ENCODE measurements around the gene HMGCS2. TPM values are rescaled to one million over a fixed set of nuclear protein-coding genes. Genes with fewer than 3 reads are reported as not detected.
A peak's percentile ranks its signal among the peaks of the same experiment; 100 is the strongest.

HMGCS2 gene
- total RNA-seq, 1 donor from 2014 or later = 0.32 TPM

GRCh38 chr1:119752592-119752991 is 16.1 kb downstream of the HMGCS2 start:
- Histone ChIP-seq H3K36me3 (no peaks in the 10 kb centered on the region), H3K27ac (no peak overlapping the region), H3K9me3 (no peaks in the 10 kb centered on the region), H3K4me3 (no peak overlapping the region), H3K4me1 (no peaks in the 10 kb centered on the region), H3K27me3 (ENCODE audit: low read depth) (no peaks in the 10 kb centered on the region)
- DNase-seq = no peak
- intact Hi-C loops (cut with DNase I) = no loop called here
- ATAC-seq = no peak
- no peak for TF ChIP-seq CTCF (IDR thresholded peaks at IDR 0.05)

GRCh38 chr1:119748040-119748439 is 20.7 kb downstream of the HMGCS2 start:
- DNase-seq = peak; percentile 65
- Histone ChIP-seq H3K4me1 (no peaks in the 10 kb centered on the region), H3K27ac (no peak overlapping the region), H3K36me3 (no peaks in the 10 kb centered on the region), H3K27me3 (ENCODE audit: low read depth) (no peaks in the 10 kb centered on the region), H3K4me3 (no peak overlapping the region), H3K9me3 (no peaks in the 10 kb centered on the region)
- intact Hi-C loops (cut with DNase I) = no loop called here
- no peak for TF ChIP-seq CTCF (IDR thresholded peaks at IDR 0.05)
- peak; percentile 55 to 63 for ATAC-seq

GRCh38 chr1:119747451-119747850 is 21.3 kb downstream of the HMGCS2 start:
- no peaks in the 10 kb centered on the region for H3K36me3 ChIP-seq
- no peak for ATAC-seq
- no peaks in the 10 kb centered on the region for H3K27me3 ChIP-seq (ENCODE audit: low read depth)
- no peak overlapping the region for H3K4me3 ChIP-seq
- TF ChIP-seq CTCF (IDR thresholded peaks at IDR 0.05) = no peak
- intact Hi-C loops (cut with DNase I) = no loop called here
- H3K4me1 ChIP-seq = no peaks in the 10 kb centered on the region
- no peaks in the 10 kb centered on the region for H3K9me3 ChIP-seq
- DNase-seq = no peak
- no peak overlapping the region for H3K27ac ChIP-seq

- ATAC-seq = no peak
- intact Hi-C loops (cut with DNase I) = no loop called here
Observed at GRCh38 chr1:119745034-119745433, 23.7 kb downstream of the HMGCS2 start.

GRCh38 chr1:119744598-119744942 is 24.1 kb downstream of the HMGCS2 start:
- intact Hi-C loops (cut with DNase I) = no loop called here
- H3K36me3 ChIP-seq = no peaks in the 10 kb centered on the region
- no peak overlapping the region for H3K4me3 ChIP-seq
- no peaks in the 10 kb centered on the region for H3K27me3 ChIP-seq (ENCODE audit: low read depth)
- ATAC-seq (no peak), DNase-seq (no peak)
- no peak overlapping the region for H3K27ac ChIP-seq
- H3K4me1 ChIP-seq = no peaks in the 10 kb centered on the region
- TF ChIP-seq CTCF (IDR thresholded peaks at IDR 0.05) = no peak
- no peaks in the 10 kb centered on the region for H3K9me3 ChIP-seq

More at GRCh38 chr1:119745034-119745433, 23.7 kb downstream of the HMGCS2 start:
- no peaks in the 10 kb centered on the region for H3K4me1 ChIP-seq
- no peak for DNase-seq
- H3K4me3 ChIP-seq = no peak overlapping the region
- H3K36me3 ChIP-seq = no peaks in the 10 kb centered on the region
- H3K27ac ChIP-seq = no peak overlapping the region
- TF ChIP-seq CTCF (IDR thresholded peaks at IDR 0.05) = no peak
- H3K9me3 ChIP-seq = no peaks in the 10 kb centered on the region
- no peaks in the 10 kb centered on the region for H3K27me3 ChIP-seq (ENCODE audit: low read depth)

Data from lower lobe of right lung (tissue), 2 donors.